ENCODE measurements around the gene YES1.
"Not testable (repeated sequence)": the region's sequence is repeated elsewhere in the genome, so short reads cannot be mapped to it uniquely, and the experiment has no call there.

Gene YES1

DNA sequence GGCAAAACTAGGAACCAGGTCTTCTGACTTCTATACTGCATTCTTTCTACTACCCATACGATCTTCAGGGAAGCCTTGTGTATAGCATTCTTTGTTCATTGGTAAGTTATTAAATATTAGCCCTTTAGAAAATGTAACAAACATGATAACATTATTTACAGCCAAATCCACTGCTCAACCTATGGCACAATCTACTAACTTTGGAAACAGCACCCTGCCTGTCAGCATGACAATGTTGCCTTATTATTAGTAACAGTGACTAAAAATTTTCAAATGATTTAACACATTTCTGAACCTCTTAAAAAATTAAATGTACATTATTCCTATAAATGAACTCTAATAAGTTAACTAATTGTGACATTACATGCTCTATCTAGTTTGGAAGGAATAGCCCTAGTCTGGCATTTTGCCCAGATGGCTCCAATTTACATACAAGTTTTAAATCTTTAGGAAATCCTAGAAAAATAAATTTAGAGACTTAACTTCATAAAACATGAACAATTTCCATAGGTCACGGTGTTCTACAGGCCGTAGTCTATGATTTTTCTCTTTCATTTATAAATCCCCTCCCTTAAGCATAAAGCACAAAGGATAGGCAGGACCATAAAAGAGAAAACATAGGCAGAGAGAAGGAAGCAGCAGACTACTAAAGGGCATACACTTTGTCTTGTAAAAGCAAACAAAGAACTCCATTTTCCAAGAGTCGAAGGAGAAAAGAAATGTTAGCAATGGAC, 33.7 kb downstream of the YES1 start:
- no peak for DNase-seq

DNA sequence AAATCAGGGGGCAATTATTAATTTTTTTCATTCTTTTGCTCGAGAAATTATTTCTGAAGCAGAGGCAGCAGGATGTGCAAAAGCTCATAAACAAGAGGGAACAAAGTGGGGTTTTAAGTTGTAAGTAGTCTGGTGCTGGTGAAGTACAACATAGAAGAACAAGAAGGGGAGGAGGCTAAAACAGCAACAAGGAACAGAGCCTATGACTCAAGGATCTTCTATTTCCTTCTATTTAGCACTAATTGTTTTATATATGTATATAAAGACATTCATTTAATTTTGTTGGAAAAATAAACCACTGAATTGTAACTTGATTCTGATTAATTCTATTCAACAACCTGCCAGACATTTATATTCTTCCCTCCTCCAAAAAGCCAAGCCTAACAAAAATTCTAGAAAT, 35.0 kb downstream of the YES1 start:
- DNase-seq, result no peak

DNA sequence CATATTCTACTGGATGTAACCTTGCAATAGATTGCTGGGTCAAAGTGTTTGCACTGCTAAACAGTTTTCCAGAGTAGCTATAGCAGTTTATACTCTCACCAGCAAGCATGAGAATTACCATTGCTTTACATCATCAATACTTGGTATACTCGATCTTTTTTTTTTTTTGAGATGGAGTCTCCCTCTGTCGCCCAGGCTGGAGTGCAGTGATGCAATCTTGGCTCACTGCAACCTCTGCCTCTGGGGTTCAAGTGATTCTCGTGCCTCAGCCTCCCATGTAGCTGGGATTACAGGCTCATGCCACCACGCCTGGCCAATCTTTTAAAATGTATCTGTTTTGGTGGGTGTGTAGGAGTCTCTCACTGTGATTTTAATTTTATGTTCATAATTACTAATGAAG, 36.0 kb downstream of the YES1 start:
- not testable (repeated sequence) for DNase-seq

- DNase-seq, result no peak
These were observed 37.2 kb downstream of the YES1 start for GRCh38 chr18:774811-775210.

- no peak for DNase-seq
These were observed 37.9 kb downstream of the YES1 start for GRCh38 chr18:773980-774624.

DNA sequence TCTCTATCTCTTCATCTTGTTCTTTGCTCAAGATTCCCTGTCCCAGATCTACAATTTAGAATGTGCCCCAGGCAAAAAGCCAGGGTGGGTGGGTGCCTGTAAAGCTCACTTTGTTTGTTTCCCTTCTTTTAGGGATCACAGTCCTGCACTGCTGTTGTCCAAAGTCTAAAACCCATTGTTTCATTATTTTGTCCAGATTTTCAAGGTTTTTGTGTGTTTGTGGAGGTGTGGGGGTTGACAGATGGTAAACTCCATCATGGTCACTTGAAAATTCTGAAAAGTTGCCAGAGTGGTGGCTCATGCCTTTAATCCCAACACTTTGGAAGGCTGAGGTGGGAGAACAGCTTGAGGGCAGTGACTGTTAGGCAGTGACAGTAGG, 41.5 kb downstream of the YES1 start:
- DNase-seq, result no peak

- DNase-seq, result no peak
These were observed 44.1 kb downstream of the YES1 start for GRCh38 chr18:767961-768360.

DNA sequence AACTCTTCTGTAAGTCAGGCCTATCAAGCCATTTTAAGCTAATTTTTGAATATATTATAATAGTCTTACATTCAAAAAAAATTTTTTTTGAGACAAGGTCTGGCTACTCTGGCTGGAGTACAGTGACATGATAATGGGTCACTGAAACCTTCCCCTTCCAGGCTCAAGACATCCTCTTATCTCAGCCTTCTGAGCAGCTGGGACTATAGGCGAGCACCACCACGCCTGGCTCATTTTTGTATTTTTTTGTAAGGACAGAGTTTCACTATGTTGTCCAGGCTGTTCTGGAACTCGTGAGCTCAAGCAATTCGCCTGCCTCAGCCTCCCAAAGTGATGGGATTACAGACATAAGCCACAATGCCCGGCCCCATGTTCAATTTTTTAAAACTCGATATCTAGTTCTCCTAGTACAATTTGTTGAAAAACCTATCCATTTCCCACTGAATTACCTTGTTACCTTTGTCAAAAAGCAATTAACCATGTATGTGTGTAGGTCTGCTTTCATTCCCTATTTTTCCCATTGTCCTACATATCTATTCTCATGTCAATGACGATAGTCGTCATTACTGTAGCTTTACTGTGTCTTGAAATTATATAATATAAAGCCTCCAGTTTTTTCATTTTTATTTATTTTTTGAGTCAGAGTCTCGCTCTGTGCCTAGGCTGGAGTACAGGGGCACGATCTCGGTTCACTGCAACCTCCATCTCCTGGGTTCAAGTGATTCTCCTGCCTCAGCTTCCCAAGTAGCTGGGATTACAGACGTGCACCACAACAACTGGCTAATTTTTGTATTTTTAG, 44.8 kb downstream of the YES1 start:
- no peak for DNase-seq

DNA sequence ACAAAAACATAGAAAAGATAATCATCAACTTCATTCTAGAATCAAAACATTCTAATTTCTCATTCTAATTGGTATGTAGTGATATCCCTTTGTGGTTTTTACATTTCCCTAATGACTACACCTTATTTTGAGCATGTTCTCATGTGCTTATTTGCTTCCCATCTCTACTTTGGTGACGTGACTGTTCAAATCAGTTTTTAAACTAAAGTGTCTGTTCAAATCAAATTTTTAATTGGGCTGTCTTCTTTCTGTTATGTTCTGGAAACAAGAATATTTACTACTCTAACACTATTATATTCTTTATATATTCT, 45.5 kb downstream of the YES1 start:
- no peak for DNase-seq

GRCh38 chr18:765764-766549, 46.1 kb downstream of the YES1 start:
- no peak for DNase-seq

- not testable (repeated sequence) for DNase-seq
These were observed 52.2 kb downstream of the YES1 start for GRCh38 chr18:759864-760263.

DNA sequence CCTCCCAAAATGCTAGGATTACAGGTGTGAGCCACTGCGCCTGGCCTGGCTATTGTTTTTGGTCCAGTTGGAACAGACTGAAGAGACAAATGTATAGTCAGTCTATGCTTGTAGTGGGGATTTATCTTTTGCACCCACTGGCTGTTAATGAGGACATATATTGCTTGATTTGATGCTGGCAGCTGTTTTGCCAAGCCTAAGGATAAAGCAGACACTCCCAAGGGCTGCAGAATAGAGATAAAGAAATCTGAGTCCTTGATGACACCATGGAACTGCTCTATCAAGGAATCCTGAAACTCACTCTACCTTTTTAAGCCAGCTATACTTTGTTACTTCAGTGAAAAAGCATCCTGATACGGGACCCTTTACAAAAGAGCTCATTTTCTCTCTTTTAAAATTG, 56.5 kb downstream of the YES1 start:
- DNase-seq, result no peak

- no peak for DNase-seq
These were observed 57.4 kb downstream of the YES1 start for GRCh38 chr18:754656-755055.

- no peak for DNase-seq
These were observed 61.6 kb downstream of the YES1 start for GRCh38 chr18:750456-750855.

DNA sequence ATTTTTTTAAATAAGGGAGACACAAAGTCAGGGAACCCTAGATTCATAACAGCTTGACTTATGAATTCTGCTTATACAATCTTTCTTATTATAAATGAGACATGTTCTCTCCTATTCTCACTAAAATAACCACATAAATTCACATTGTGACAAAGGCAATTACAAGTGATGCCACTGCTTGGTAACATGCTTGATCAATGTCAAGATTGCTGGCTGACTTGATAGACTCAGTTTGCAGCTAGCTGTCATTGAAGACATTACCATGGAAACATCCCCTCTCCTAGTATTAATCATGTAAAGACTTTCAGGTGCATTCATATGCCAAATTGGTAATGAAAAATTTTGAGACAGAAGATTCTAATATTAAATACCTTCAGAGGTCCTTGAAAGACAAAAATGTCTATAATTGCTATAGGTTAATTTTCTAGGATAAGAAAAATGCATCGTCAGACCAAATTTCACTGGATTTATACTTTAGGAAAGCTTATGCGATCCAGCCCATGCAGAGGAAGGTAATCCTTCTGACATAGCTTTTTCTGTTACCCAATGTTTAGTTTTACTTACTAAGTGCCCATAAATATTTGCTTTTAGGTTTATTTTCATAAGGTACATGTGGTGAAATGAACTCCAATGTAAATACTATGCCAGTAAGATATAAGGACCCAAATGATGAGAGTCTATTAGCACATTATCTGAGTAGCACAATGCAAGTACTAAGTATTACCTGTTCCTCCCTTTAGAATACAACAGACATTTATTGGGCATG, 67.0 kb downstream of the YES1 start:
- no peak for DNase-seq

DNA sequence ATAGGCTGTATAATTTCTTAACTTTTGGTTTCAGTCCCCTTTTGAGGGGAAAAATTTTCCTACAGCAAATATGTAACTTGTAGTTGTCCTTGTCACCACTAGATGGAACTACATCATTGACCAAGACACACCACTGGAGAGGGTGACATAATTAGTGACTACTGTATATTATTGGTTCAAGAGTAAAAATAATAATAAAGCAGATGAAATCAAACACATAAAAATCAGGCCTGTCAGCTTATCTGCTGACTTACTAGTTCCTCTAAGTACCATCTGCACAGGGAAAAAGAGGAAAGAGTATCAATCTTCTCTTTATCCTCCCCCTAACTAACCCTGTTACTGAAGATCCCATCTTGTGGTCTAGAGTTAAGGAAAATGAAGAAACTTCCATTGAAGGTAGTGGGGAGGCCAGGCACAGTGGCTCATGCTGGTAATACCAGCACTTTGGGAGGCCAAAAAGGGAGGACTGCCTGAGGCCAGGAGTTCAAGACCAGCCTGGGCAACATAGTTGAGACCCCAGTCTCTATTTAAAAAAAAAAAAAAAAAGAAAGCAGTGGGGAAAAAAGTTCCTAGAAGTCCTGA, 70.0 kb downstream of the YES1 start:
- no peak for DNase-seq

GRCh38 chr18:732371-732770, 79.7 kb downstream of the YES1 start:
- no peak for DNase-seq

GRCh38 chr18:731185-731584, 80.9 kb downstream of the YES1 start:
- no peak for DNase-seq

- no peak for DNase-seq
These were observed 81.3 kb downstream of the YES1 start for GRCh38 chr18:730692-731091.

DNA sequence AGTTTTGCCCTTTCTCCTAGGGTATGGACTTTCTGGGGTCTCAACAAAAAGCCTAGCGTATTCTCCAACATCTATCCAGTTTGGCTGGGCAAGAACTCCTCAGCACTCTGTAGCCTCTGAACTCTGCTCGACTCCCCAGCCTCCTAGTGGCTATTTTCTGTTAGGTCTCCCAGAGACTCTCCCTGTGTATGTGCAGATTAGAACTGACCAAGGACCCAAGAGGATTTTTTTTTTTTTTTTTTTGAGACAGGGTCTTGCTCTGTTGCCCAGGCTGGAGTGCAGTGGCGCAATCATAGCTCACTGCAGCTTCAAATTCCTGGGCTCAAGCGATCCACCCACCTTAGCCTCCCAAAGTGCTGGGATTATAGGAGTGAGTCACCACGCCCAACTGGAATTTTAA, 81.9 kb downstream of the YES1 start:
- DNase-seq, result not testable (repeated sequence)

- no peak for DNase-seq
These were observed 86.4 kb downstream of the YES1 start for GRCh38 chr18:725646-726045.

- no peak for DNase-seq
These were observed 88.4 kb downstream of the YES1 start for GRCh38 chr18:723541-724080.

Measured in activated T-cell treated with anti-CD3 and anti-CD28 coated beads for 4 hours (primary cell).